COLO829 (cell line): ENCODE data around the gene CPLX3.
A peak's percentile ranks its signal among the peaks of the same experiment; 100 is the strongest.

ENCODE experiments used
- DNase-seq: peaks from one replicate; pipeline ENCODE4 v3.0.0; 2012; ENCODE audit warnings: low spot score

CPLX3 gene

GRCh38 chr15:74870436-74871215 lies 44.2 kb downstream of the CPLX3 start:
- no peak for DNase-seq

- DNase-seq = no peak
Observed at GRCh38 chr15:74872702-74873035, 46.2 kb downstream of the CPLX3 start.

- peak; percentile 79 for DNase-seq
Observed at GRCh38 chr15:74873036-74873755, 46.8 kb downstream of the CPLX3 start, which contains the start of gene SCAMP2. TSS of gene SCAMP2 (minus strand) at chr15:74873365. CDS start at chr15:74873255, 110 bp downstream.

GRCh38 chr15:74873756-74874424 lies 47.5 kb downstream of the CPLX3 start:
- no peak for DNase-seq

GRCh38 chr15:74878273-74878672 lies 51.8 kb downstream of the CPLX3 start:
- DNase-seq = no peak
